KBM-7 (cell line): Measurements from ENCODE around the gene KCNIP4.

ENCODE experiments used
- DNase-seq: peaks from one replicate; pipeline ENCODE4 v3.0.0-alpha.2; 2015
- in situ Hi-C: fragments of 300-500 bp; cut with MboI; formaldehyde crosslinking; loops from 2 replicates; pipeline ENCODE4 v1.14.3; 2020; ENCODE audit warnings: low sequenced_read_pairs, low pct_unique_long_range_greater_than_20kb, mixed read lengths

KCNIP4 gene

DNA sequence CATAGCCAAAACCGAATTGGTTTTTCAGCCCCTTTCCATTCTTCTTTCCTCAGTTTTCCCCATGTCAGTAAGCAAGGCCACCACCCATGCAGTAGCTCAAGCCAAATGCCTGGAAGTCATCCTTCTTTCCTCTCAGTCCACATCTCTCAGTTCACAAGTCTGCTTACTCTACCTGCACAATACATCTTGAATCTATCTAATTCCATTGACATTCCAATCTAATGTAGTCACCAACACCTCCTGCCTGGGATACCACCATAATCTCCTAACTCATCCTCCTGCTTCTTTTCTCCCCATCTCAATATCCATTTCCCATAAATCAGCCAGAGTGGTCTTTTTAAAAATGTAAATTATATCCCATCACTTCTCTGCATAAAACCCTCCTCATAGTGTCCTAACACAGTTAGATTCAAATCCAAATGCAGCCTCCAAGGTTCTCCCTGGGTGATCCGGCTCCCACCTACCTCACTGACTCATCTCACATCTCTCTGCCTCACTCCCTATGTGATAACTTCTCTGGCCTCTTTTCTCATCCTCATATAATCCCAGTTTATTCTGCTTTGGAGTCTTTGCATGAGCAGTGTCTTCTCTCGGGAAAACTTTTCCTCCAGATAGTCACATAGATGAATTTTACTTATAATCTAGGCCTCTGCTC is 26.9 kb downstream of the KCNIP4 start:
- in situ Hi-C loops = no loop called here
- no peak for DNase-seq

GRCh38 chr4:21915761-21916160 is 32.8 kb downstream of the KCNIP4 start:
- DNase-seq = no peak
- in situ Hi-C loops = no loop called here

DNA sequence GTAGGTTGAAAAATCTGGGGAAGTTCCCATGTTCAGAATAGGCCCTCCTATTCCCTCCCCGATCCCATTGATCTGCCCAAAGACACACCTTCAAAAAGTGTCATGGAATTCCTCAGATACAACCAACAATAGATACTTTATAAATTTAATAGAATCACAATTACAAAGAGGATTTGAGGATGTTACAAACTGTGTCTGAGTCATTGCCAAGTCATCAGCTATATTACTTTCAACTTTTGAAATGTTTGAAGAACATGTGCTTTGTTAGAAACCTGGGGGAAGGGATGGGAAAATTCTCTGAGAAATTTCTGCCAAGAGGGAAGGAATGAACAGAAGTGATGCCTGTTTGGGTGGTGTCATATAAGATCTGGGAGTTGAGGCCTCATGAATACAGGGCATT is 46.7 kb downstream of the KCNIP4 start:
- no peak for DNase-seq
- in situ Hi-C loops = no loop called here

GRCh38 chr4:21901281-21901680 is 47.3 kb downstream of the KCNIP4 start:
- DNase-seq = no peak
- in situ Hi-C loops = no loop called here

DNA sequence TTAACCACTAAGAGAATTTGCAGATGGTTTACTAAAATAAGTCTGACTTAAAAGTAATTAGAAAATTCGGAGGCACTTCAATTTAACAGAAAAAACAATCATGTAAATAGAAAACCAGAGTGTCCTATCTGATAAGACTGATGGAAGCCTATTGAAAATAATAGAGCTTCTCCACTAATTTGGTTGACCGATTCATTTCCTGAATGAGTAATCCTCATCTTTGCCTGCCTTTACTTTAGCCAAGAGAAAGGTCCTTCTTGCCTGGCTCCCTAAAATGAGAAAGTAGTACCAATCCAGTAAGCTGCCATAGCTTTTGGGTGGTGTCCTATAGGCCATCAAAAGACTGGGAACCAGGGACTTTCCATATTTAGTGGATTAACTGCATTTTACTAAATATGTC is 48.4 kb downstream of the KCNIP4 start:
- in situ Hi-C loops = no loop called here
- DNase-seq = no peak

DNA sequence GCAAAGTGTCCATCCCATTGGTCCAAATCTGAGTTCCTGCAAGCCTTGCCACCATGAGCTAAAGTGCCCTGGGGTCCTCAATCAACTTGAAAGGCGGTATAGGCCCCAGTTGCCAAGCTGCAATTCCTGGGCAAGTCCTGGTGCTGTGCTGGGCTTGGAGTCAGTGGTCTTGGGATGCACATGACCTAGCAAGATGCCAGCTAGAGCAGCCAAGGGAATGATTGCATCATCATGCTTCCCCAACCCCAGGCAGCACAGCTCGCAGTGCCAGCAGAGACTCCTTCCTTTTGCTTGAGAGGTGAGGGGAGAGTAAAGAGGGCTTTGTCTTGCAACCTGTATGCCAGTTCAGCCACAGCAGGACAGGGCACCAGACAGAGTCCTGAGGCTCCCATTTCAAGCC is 50.5 kb downstream of the KCNIP4 start:
- in situ Hi-C loops = no loop called here

DNA sequence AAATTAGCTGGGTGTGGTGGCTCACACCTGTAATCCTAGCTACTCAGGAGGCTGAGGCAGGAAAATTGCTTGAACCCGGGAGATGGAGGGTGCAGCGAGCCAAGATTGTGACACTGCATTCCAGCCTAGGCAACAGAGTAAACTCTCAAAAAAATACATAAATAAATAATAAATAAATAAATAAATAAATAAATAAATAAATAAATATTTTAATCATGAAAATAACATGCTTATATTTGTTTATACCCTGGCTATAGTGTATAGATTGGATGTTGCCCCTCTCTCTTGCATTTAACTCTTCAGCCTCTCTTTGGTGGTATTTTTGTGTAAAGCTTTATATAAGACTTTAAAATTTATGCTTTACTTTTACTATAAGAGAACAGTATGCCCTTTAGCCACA is 51.8 kb downstream of the KCNIP4 start:
- no peak for DNase-seq
- in situ Hi-C loops = no loop called here

More for the DNA sequence above, 50.5 kb downstream of the KCNIP4 start:
- no peak for DNase-seq

DNA sequence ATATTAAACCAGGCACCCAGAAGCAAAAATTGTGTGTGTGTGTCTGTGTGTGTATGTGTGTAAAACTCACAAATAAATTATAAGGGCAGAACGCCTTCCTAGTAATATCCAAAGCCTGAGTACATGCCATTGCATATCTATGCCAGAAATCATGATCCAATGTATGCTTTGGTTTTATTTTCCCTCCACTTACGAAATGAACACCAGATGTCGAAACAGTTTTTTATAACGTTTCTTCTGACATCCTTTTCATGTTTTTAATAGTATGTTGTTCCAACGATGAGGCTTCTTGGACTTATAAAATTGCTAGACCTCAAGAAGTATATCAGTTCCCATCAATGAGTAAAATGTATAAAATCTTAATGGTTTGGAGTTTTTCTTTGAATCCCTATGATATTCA is 55.4 kb downstream of the KCNIP4 start:
- in situ Hi-C loops = no loop called here
- no peak for DNase-seq

DNA sequence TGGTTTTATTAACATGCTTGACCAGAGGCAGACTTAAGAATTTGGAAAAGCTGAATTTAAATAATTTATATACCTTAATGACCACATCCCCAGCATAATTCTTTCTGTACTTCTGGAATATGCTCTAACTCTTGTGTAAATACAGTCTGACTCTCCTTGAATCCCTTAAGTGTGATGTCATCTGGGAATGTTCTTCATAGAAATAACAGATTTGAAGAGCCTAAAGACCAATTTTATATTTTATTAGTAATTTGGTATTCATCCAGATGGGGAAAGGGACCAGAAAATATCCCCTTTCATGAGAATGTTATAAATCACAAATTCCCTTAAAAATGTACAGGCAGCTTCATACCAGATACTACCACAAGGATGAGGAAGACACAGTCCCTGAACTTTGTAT is 58.3 kb downstream of the KCNIP4 start:
- DNase-seq = no peak
- in situ Hi-C loops = no loop called here

DNA sequence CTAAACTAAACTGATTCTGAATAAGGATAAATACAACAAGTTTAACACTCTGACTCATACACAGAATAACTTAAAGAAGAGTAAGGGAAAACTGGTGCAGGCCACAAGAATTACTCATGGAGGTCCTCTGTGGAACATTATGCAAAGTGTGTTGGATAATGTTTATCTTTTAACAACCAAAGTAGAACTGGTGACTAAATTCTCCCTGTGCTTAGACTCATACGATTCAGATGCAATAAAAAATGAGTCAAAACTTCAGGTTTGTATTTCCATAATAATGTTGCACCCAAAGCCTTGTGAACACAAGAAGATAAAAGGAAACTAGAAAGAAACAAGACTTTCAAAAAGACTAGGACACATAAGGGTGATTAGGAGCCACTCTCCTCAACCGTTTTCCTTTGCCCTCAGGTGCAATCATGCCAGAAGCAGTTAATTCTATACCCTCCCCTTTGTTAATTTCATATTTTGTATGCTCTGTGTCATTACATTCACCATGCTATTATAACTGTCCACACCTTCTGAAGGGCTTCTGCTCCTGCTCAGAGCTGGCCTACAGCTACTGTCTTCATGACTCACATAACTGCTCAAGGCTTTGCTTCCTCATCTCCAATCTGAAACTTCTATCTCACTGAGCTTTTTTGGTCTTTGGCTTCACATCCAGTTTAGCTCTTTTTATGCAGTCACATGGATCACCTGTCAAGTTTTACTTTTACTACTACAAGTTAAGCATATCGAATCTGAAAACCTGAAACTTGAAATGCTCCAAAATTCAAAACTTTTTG is 60.2 kb downstream of the KCNIP4 start:
- in situ Hi-C loops = no loop called here
- DNase-seq = no peak

GRCh38 chr4:21887481-21887880 is 61.1 kb downstream of the KCNIP4 start:
- in situ Hi-C loops = no loop called here
- DNase-seq = no peak

- in situ Hi-C loops = no loop called here
- DNase-seq = no peak
These were observed 62.8 kb downstream of the KCNIP4 start for GRCh38 chr4:21885770-21886169.

GRCh38 chr4:21885241-21885640 is 63.3 kb downstream of the KCNIP4 start:
- DNase-seq = no peak

DNA sequence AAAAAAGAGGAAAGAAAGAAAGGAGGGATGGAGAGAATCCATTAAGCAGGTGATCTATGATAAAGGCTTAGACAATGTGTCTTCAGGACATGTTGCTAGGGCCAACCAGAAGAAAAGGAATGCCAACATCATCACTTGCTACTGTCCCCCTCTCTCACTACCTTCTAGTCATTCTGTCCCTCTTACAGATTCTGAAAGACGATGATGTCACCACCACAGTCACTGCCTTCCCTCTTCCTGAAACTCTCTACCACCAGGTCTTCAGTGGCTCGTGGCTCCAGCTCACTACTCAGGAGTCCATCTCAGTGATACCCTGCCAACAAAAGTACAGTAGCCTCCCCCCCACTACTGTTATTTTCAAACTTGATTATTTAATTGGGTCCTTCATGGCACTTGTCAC is 64.0 kb downstream of the KCNIP4 start:
- DNase-seq = no peak
- in situ Hi-C loops = no loop called here

More at GRCh38 chr4:21885241-21885640, 63.3 kb downstream of the KCNIP4 start:
- in situ Hi-C loops = no loop called here

DNA sequence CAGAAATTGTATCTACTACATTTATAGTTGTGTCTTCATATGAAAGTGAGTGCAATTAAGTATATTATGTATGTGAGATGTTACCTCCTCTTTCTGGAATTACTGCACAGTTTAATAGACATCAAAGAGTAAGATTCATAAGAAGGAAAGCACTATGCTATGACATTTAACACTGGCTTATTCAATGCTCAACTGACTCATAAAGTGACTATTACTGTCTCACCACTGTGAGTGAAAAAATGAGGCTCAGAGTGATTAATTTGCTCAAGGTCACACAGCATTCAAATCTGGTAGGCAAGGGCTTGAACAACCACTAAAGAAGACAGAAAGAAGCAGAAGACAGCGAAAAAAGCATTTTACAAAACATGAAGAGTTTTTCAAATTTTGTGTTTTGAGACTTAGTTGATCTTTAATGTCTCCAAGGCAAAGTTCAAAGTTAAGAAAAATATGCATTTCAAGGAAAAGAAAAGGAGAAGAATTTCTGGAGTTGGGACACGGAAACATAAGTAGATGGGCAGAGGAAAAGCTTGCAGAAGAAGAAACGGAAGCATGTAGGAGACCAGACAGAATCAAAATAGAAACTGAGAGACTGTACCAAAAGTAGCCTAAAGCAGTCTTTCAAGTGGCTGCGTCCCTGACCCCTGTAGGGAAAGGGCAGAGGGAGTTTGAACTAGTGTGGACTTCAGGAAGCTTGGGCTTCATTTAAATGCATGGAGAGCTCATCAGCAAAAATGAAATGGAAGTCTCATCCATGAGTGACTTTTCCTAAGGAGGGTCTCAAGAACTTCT is 66.3 kb downstream of the KCNIP4 start:
- in situ Hi-C loops = no loop called here
- no peak for DNase-seq

- in situ Hi-C loops = no loop called here
- no peak for DNase-seq
These were observed 69.4 kb downstream of the KCNIP4 start for GRCh38 chr4:21879187-21879586.

DNA sequence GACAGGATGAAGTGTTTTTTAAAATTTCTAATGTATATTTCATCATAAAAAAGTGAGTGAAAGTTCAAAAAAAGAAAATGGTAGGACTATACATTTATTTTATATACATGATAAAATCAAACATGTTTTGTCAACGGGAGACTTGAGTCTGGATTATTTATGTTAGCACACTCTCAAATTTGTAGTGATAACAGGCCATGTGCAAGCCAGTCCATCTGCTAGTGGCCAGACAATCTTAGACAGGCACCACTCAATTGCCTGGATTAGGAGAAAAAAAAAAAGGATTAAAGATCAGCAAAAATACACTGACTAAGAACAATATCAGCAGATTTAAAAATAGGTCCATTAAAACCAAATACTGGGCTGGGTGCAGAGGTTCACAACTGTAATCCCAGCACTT is 71.9 kb downstream of the KCNIP4 start:
- no peak for DNase-seq

DNA sequence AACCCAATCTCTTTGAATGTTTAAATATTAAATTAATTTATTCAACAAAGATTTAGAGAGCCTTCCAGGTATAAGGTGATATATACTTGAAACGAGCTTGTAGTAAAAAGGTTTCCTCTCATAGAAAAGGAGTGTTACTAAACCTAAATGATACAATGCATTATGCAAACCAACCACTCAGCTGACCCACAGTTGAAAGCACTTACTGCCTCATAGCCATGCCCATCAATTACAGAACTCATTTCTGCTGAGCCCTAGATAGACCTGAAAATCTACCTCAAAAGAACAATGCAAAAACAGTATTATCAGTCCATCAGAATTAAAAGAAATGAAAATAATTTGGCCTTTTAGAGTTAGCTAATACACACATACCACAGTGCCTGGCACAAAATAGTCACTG is 75.4 kb downstream of the KCNIP4 start:
- DNase-seq = no peak
- in situ Hi-C loops = no loop called here

More for the DNA sequence above, 71.9 kb downstream of the KCNIP4 start:
- in situ Hi-C loops = no loop called here

- DNase-seq = no peak
These were observed 76.5 kb downstream of the KCNIP4 start for GRCh38 chr4:21872101-21872500.

More at GRCh38 chr4:21872101-21872500, 76.5 kb downstream of the KCNIP4 start:
- in situ Hi-C loops = no loop called here
